ENCODE data around the gene MVK. TPM values are rescaled to one million over a fixed set of nuclear protein-coding genes. Genes with fewer than 3 reads are reported as not detected.

The MVK gene
- 1 to 10 TPM; 8.2 to 8.4 TPM for total RNA-seq
- polyA plus RNA-seq (2013, experiment 1 of 2), result 7.2 TPM
- polyA plus RNA-seq (2013, experiment 2 of 2), result 7.6 TPM
- 6.0 to 47.1 (median 17.2) reads per million in 172 experiments for total RNA-seq

- ATAC-seq (ENCODE audit: poor library complexity) (peak; percentile 91), DNase-seq (peak; percentile 95 to 100 (median 98))
- peaks cover 29% of the 10 kb centered on the region for H3K4me1 Mint-ChIP-seq (ENCODE audit: low read depth)
- H3K4me3 Mint-ChIP-seq, result peak within 1 kb of the TSS; percentile 99
- no peaks in the 10 kb centered on the region for H3K9me3 Mint-ChIP-seq
- H3K27ac Mint-ChIP-seq, result peak within 1 kb of the TSS; percentile 95
- Histone ChIP-seq H3K36me3 (ENCODE audit: insufficient read depth, low read length) (peaks cover 27% of the 10 kb centered on the region), H3K4me1 (ENCODE audit: insufficient read depth, low read length) (peaks cover 19% of the 10 kb centered on the region), H3K27ac (ENCODE audit: low read depth in 1 of 2, low read length in 2 of 2) (peak within 1 kb of the TSS; percentile 83 to 96), H3K27me3 (ENCODE audit: control insufficient read depth in 1 of 2, insufficient read depth in 2 of 2, low read length in 2 of 2) (no peaks in the 10 kb centered on the region), H3K9me3 (ENCODE audit: control insufficient read depth in 1 of 2, insufficient read depth in 1 of 2, low read length in 2 of 2) (no peaks in the 10 kb centered on the region), H3K4me3 (ENCODE audit: low read length) (peak within 1 kb of the TSS; percentile 78)
- H3K36me3 Mint-ChIP-seq (ENCODE audit: low read depth), result peaks cover 64% of the 10 kb centered on the region
- no peaks in the 10 kb centered on the region for H3K27me3 Mint-ChIP-seq
- intact Hi-C loops (cut with DNase I, micrococcal nuclease), result loop anchor here (1.0 to 10.0 kb wide), 9 partner anchors 140 to 1888 kb away; partner anchors contain the start of genes ALKBH2 (in 1 of the 2), ANKRD13A (in 1 of the 2), ATP2A2 (in 1 of the 2) and FAM222A (in 1 of the 2)
- POLR2A ChIA-PET, result interaction anchor here (0.6 to 2.5 kb wide), 7 partner anchors 8 to 1011 kb away, joined by 3 to 11 read pairs (median 5); partner anchors contain the start of genes FAM222A, ISCU, KCTD10 and UBE3B
- CTCF ChIA-PET, result interaction anchor here (0.6 to 2.7 kb wide), 4 partner anchors 24 to 990 kb away, joined by 3 to 12 read pairs (median 5); no protein-coding TSS in a partner anchor
- TF ChIP-seq CTCF (IDR thresholded peaks at IDR 0.05), result no peak
Observed at GRCh38 chr12:109573029-109573913, at the start of gene MVK, which contains the start of gene MMAB. Gene MVK, plus strand, starts transcription at chr12:109573794. Its CDS starts 1,029 bp downstream, at chr12:109574823. Gene MMAB, minus strand, starts transcription at chr12:109573504. Its CDS starts 24 bp downstream, at chr12:109573480.

GRCh38 chr12:109524466-109525278 is 48.9 kb upstream of the MVK start:
- intact Hi-C loops (cut with DNase I, micrococcal nuclease), result no loop called here
- CTCF ChIA-PET, result no interaction called here
- Histone ChIP-seq H3K9me3 (ENCODE audit: control insufficient read depth in 1 of 2, insufficient read depth in 1 of 2, low read length in 2 of 2) (no peaks in the 10 kb centered on the region), H3K4me1 (ENCODE audit: insufficient read depth, low read length) (no peaks in the 10 kb centered on the region), H3K27ac (ENCODE audit: low read depth in 1 of 2, low read length in 2 of 2) (no peak overlapping the region), H3K27me3 (ENCODE audit: control insufficient read depth in 1 of 2, insufficient read depth in 2 of 2, low read length in 2 of 2) (no peaks in the 10 kb centered on the region), H3K4me3 (ENCODE audit: low read length) (no peak overlapping the region), H3K36me3 (ENCODE audit: insufficient read depth, low read length) (peaks cover 79% of the 10 kb centered on the region)
- ATAC-seq (ENCODE audit: poor library complexity) (no peak), DNase-seq (peak in 1 of 14 experiments; percentile 16)
- H3K4me3 Mint-ChIP-seq, result no peak overlapping the region
- H3K9me3 Mint-ChIP-seq, result no peaks in the 10 kb centered on the region
- TF ChIP-seq CTCF (IDR thresholded peaks at IDR 0.05), result no peak
- no peak overlapping the region for H3K27ac Mint-ChIP-seq
- POLR2A ChIA-PET, result no interaction called here
- H3K36me3 Mint-ChIP-seq (ENCODE audit: low read depth), result peaks cover 89% of the 10 kb centered on the region
- no peaks in the 10 kb centered on the region for H3K27me3 Mint-ChIP-seq
- H3K4me1 Mint-ChIP-seq (ENCODE audit: low read depth), result no peaks in the 10 kb centered on the region

GRCh38 chr12:109525279-109525585 is 48.4 kb upstream of the MVK start:
- ChIA-PET CTCF (interaction anchor here (0.6 kb wide), 1 partner anchor 1849 kb away, joined by 3 read pairs; no protein-coding TSS in a partner anchor), POLR2A (no interaction called here)
- H3K36me3 ChIP-seq (ENCODE audit: insufficient read depth, low read length), result peaks cover 79% of the 10 kb centered on the region

More at GRCh38 chr12:109525279-109525585, 48.4 kb upstream of the MVK start:
- DNase-seq (no peak), ATAC-seq (ENCODE audit: poor library complexity) (no peak)
- H3K4me3 ChIP-seq (ENCODE audit: low read length), result no peak overlapping the region
- H3K27me3 Mint-ChIP-seq, result no peaks in the 10 kb centered on the region
- H3K4me1 Mint-ChIP-seq (ENCODE audit: low read depth), result no peaks in the 10 kb centered on the region
- H3K36me3 Mint-ChIP-seq (ENCODE audit: low read depth), result peaks cover 89% of the 10 kb centered on the region
- H3K9me3 Mint-ChIP-seq, result no peaks in the 10 kb centered on the region
- no peak overlapping the region for H3K27ac Mint-ChIP-seq
- H3K27ac ChIP-seq (ENCODE audit: low read depth in 1 of 2, low read length in 2 of 2), result no peak overlapping the region
- H3K27me3 ChIP-seq (ENCODE audit: control insufficient read depth in 1 of 2, insufficient read depth in 2 of 2, low read length in 2 of 2), result no peaks in the 10 kb centered on the region
- no peaks in the 10 kb centered on the region for H3K9me3 ChIP-seq (ENCODE audit: control insufficient read depth in 1 of 2, insufficient read depth in 1 of 2, low read length in 2 of 2)
- no peak for TF ChIP-seq CTCF (IDR thresholded peaks at IDR 0.05)
- no peak overlapping the region for H3K4me3 Mint-ChIP-seq
- H3K4me1 ChIP-seq (ENCODE audit: insufficient read depth, low read length), result no peaks in the 10 kb centered on the region
- intact Hi-C loops (cut with DNase I, micrococcal nuclease), result no loop called here
